Upper lobe of left lung (tissue), 4 donors: ENCODE data around the gene IER3IP1.

Experiments
- EP300 ChIP-seq, 4 donors: sonication (generic); formaldehyde crosslinking; IDR thresholded peaks; one replicate each; pipeline ENCODE4 v1.5.1; 2017; ENCODE audit warnings: antibody characterized with exemption in 4 of 4, control low read depth in 2 of 4
- POLR2AphosphoS5 ChIP-seq, 2 donors: sonication (generic); formaldehyde crosslinking; IDR thresholded peaks; one replicate each; pipeline ENCODE4 v1.5.1; 2017; ENCODE audit warnings: antibody characterized with exemption in 2 of 2
- TF ChIP-seq, protein P1 (sequence below), 6 experiments: fragments of 450-650 bp in 4 of 6; fragments of 200-600 bp in 2 of 6; sonication (generic) in 2 of 6; IDR thresholded peaks; one replicate each; pipeline ENCODE4 v1.5.1; 2016 to 2019; ENCODE audit warnings: antibody characterized with exemption in 6 of 6

DNA sequence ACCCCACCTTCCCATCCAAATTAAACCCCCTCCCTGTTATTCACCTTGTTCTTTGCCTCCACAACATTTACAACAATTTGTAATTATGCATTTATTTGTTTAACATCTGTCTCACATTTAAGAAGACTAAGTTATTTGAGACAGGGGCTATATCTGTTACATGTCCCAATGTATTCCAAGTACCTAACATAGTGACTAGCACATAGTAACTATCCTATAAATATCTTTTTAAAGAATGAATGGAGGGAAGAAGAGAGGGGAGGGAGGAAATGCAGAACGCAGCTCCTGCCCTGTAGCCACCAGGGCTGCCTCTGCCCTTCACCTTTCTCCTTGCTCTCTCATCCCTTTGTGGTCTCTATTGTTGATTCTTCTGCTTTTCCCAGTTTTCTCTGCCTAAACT lies 66.4 kb downstream of the IER3IP1 start:
- TF ChIP-seq POLR2AphosphoS5 (IDR thresholded peaks at IDR 0.05) (no peak), EP300 (IDR thresholded peaks at IDR 0.05) (no peak)
- TF ChIP-seq, protein P1, sequence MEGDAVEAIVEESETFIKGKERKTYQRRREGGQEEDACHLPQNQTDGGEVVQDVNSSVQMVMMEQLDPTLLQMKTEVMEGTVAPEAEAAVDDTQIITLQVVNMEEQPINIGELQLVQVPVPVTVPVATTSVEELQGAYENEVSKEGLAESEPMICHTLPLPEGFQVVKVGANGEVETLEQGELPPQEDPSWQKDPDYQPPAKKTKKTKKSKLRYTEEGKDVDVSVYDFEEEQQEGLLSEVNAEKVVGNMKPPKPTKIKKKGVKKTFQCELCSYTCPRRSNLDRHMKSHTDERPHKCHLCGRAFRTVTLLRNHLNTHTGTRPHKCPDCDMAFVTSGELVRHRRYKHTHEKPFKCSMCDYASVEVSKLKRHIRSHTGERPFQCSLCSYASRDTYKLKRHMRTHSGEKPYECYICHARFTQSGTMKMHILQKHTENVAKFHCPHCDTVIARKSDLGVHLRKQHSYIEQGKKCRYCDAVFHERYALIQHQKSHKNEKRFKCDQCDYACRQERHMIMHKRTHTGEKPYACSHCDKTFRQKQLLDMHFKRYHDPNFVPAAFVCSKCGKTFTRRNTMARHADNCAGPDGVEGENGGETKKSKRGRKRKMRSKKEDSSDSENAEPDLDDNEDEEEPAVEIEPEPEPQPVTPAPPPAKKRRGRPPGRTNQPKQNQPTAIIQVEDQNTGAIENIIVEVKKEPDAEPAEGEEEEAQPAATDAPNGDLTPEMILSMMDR (IDR thresholded peaks at IDR 0.05), result no peak
